HG03280 (cell line): ENCODE measurements around the gene DYNC2I2.

Experiments used
- ATAC-seq: cut with Tn5 transposase; IDR thresholded peaks from one replicate; pipeline ENCODE4 v1.9.1; 2021; ENCODE audit warnings: mild to moderate bottlenecking, moderate library complexity; ENCODE audit not compliant: unreplicated experiment

The DYNC2I2 gene

DNA sequence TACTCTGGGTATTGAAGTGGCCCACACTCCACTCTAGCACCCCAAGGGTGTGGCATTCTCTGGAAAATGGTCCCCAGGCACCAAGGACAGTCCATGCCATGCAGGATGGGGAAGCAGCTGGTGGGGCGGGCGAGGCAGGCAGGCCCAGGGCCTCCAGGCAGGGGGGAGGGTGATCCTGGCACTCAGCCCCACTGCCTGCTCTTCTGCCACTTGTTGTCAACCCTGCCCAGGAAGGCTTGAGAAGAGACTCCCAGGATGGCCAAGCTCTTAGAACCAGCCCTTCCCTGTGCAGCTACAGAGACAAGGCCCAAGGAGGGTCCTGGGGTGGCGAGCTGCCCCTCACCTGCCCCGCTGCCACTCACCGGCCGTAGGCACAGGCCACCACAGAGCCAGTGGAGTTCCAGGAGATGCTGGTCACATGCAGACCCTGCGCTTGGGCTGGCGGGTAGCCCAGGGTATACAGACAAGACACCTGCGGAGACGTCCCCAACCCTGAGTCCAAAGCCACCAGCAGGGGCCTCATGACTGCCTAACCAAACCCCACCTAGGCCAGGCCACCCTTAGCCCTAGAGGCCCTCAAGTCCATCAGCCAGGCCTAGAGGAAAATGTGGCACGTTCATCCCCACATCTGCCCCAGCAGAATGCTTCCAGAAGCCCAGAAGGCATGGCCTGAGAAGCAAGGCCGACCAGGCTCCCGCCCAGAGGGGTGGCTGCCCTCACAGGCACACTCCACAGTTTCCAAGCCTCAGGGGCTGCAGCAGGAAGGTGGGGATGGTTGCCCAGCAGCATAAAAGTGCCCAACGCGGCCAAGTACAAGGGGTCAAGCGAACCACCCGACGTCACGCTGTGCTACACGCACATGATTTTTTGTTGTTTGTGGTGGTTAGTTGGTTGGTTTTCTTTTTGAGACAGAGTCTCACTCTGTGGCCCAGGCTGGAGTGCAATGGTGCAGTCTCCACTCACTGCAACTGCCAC lies 19.8 kb downstream of the DYNC2I2 start:
- ATAC-seq = no peak

DNA sequence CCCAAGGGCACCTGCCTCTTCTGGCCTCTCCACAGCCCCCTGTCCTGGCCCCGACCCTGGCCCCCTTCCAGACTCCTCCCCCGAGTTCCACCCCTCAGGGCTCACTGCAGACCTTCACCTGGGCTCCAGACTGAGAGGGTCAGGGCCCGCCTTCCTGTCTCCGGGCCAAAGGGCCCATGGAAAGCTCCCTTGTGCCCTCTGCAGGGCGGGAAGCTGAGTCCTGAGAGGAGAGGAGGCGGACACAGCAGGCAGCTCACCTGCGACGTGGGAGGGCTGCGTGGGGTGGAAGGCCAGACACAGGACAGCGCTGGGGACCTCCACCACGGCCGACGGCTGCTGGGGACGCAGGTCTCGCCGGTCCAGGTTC lies 20.6 kb downstream of the DYNC2I2 start:
- no peak for ATAC-seq

DNA sequence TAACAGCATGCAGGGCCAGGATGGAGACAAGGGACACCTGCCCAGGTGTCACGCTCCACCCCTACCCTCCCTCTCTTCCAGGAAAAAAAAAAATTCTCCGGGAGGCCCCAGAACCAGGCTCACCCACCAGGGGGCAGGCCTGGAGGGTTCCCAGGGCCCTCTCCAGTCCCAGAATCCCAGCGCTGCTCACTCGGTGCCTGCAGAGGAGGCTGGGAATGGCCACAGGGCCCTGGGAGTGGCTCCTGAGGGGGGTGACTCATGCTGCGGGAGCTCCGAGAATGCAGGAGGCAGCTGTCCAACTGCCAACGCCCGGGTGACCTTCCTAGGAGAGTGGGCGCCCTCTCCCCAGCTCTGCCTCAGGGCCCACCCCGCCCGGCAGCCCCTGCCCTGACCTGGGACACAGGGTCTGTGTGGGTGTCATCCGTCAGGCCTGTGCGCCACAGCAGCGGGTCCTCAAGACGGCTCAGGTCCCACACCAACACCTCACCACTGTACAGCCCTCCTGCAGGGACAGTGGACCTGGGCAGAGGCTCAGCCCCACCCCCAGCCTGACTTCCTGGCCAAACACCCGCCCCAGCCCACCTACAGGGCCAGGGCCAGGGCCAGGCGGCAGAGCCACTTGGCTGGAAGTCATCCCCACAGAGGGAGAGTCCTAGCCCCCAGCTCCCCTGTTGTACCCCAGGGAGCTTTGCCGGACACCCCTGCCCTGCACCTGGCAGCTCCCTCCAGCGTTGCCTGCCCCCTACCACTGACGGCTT lies 21.2 kb downstream of the DYNC2I2 start:
- ATAC-seq = no peak

DNA sequence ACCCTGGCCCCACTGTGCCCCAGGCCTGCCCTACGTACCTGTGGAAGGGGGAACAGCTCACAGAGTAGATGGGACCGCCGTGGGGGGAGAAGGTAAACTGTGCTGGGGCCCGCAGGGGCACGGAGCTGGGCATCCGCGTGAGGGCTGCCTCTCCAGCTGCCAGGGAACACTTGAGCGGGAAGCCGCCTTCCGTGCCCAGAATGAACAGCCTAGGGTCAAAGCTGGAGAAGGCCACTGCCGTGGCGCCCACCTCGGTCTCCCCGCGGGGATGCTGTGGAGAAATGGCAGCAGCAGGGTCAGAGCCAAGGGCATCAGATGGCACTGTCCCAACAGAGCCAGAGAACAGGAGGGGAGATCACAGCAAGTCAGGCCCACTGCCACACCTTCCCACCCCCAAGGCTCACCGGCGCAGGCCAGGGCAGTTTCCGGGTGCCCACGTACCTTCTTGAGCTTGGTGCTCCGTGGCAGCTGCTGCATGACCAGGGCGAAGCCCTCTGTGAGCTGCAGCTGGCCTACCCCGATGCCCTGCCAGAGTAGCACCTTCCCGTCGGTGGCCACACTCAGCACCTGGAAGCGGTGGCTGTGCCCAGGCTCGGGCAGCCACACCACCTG lies 21.9 kb downstream of the DYNC2I2 start:
- no peak for ATAC-seq

DNA sequence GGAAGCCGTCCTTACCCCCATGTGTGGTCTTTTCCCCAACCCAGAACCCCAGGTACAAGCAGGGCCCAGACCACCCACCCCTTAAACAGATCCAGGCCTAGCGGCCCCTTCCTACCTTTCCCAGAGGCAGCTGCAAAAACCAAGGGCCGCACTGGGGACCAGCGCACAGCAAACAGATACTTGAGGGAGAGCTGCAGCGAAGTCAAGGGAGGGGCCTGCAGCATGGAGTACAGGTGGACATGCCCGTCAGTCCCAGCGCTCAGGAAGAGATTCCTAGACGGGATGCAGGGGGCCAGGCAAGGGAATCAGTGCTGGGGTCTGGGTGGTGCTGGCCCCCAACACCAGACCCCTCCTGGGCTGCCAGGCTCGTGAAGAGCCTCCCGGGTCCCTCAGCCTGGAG lies 22.5 kb downstream of the DYNC2I2 start:
- no peak for ATAC-seq

DNA sequence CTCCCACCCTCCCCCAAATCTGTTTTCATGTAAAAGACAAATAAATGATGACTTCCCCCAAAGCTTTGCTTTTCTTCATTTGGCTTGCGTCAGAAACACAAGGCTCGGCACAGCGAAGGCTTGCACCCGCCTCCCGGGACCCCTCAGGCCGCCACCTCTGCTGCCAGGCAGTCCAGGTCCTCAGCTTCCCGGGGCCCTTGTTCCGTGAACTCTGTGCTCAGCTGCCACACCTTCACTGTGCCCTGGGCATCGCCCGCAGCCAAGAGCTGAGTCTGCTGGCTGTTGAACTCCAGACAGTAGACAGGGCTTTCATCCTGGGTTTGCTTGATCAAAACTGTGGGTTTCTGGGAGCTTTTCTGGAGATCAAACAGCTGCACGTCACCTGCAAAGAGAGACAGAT lies 23.0 kb downstream of the DYNC2I2 start:
- no peak for ATAC-seq

DNA sequence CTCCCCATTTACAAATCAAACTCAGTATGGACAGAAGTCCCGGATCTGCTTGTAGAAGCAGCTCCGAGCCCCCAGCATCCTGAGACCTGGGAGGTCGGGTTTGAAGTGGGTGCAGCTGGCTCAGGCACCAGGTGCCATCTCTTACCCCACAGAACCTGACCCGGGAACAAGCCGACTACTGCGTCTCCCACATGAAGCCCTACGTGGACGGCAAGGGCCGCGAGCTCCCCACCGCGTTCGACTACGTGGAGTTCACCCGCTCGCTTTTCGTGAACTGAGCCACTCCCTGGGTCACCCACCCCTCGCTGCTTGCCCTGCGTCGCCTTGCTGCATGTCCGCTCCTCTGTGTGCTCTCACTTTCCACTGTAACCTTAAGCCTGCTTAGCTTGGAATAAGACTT lies 23.6 kb downstream of the DYNC2I2 start:
- no peak for ATAC-seq

DNA sequence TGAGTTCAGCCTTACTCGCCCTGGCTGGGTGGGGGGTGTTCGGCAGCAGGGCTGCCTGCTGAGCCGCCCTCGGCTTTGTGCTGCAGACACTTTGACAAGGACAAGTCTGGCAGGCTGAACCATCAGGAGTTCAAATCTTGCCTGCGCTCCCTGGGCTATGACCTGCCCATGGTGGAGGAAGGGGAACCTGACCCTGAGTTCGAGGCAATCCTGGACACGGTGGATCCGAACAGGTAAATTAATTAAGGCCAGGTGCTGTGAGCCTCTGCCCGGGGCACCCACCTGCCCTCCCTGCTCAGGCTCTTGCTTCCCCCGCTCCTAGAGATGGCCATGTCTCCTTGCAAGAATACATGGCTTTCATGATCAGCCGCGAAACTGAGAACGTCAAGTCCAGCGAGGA lies 24.2 kb downstream of the DYNC2I2 start:
- no peak for ATAC-seq

DNA sequence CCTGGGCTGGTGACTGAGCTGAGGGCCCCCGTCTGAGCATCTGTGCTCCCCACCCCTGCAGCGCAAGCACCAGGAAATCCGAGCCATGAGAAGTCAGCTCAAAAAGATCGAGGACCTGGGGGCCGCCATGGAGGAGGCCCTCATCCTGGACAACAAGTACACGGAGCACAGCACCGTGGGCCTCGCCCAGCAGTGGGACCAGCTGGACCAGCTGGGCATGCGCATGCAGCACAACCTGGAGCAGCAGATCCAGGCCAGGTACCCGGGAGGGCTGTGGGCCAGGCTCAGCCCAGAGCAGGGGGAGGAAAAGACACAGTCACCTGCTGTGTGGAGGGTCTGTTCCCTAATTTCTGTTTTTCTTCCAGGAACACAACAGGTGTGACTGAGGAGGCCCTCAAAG lies 24.6 kb downstream of the DYNC2I2 start:
- no peak for ATAC-seq

DNA sequence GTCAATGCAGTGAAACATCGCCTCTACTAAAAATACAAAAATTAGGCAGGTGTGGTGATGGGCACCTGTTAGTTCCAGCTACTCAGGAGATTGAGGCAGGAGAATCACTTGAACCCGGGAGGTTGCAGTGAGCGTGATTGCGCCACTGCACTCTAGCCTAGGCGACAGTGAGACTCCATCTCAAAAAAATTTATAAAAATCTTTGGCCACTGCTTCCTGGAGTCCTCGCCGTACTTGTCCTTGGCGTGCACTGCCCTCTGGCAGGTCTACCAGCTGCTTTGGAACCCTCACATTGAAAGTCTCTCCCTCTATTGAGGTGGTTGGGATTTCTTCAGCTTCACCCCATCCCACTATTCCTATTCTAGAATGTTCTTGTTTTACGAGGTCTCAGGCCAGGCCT lies 25.0 kb downstream of the DYNC2I2 start:
- no peak for ATAC-seq

DNA sequence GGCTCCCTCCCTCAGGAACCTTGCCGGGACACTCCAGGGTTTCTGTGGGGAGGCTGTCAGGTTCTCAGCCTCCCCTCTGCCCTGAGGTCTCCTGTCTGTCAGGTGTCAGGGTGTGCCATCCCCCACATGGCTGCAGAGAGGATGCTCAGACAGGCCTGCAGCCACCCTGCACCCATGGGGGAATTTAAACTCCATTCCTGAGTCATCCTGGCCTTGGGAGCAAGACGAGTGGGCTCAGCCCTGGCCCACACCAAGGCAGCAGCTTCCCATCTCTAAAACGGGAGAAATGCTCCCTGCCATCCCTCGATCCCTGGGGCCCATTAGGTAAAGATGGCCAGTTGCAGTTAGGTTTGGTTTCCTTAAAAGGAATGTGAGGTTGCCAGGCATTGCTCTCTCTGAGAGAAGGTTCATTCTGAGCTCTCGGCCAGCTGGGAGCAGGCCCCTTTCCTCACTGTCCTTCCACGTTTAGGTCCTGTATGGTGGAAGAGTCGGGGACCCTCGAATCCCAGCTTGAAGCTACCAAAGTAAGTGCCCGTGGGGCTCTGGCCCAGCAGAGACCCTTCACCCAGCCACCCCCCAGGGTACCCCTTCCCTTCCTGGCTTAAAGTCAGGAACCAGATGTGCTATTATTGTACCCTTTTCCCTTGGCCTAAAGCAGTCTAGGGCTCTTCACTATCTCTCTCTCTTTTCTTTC lies 26.6 kb downstream of the DYNC2I2 start:
- no peak for ATAC-seq

DNA sequence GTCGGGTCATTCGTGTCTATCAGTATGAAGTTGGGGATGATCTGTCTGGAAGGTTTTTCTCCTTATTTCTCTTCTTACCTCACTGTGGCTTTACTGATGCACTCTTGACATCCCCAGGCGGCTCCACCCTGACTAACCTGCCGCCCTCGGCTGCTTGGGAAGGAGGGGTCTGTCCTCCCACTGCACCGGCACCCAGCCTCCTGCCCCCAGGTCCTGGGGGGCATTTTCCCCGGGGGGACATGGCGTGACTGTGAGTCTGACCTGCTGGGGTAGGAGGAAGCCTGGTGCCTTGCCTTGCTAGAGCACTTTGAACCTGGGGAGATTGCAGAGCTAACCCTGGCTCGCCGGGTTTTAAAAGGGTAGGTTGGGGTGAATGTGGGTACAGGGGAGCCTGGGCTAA lies 27.5 kb downstream of the DYNC2I2 start:
- no peak for ATAC-seq

DNA sequence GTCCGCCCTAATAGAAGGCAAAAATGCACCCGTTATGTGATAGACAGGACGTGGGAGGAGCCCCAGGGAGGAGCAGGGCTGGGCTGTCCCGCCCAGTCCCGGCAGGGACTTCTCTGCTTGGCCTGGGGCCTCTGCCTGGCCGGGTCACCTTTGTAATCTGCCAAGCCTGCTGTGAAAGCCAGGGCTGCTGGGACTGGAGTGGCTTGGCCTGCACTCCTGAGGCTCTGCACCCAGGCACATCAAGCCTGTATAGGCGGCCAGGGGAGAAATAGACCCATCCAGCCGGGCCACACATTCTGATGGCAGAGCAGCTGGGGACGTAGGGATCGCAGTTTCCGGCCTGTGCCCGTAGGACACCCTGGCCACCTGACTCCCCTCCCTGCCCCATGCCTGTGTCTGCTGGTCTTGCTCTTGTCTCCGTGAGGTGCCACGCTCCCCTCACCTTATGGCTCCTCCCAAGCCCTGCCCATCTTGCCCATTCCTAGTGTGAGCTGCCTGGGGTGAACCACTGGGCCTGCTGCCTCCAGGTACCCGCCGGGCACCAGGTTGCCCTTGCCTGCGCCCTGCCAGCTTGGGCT lies 28.1 kb downstream of the DYNC2I2 start:
- no peak for ATAC-seq

DNA sequence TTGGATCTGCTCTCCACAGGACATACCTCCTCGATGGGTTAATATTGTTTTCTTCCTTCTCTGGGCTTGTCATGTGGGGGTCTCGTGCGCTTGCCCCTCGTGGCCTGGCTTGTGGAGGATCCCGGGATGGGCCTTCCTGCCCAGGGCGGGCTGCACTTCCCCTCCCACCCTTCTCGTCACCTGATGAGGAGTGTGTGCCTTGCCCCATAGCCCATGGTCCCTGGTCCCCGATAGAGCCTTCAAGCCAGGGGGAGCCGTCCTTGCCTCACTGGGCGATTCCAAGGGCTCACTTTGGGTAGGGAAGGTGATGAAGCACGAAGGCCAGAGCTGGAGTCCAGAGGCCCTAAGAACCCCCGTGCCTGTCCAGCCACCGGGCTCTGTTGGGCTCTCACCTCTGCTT lies 28.7 kb downstream of the DYNC2I2 start:
- ATAC-seq = no peak

DNA sequence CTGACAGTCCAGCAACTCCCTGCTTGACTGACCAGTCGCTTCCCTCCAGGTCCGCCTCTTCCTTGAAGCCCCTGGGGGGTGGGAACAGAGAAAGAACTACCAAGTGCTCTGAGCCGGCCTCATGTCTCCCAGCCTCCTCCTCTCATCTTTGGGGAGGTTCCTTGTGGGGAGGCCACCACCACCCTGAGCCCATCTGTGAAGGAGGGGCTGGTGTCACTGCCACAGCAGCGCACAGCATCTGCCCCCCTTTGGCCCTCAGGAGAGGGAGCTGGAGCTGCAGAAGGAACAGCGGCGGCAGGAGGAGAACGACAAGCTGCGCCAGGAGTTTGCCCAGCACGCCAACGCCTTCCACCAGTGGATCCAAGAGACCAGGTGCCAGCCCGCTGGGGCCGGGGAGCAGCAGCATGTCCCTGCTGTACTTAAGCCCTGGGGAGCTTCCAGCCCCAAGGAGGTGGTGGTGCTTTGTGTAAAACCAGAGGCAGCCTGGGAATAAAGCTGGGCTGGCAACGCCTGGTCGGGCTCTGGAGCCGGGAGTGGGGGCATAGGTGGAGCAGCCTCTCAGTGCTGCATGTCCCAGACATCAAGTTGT lies 29.4 kb downstream of the DYNC2I2 start:
- ATAC-seq = no peak

DNA sequence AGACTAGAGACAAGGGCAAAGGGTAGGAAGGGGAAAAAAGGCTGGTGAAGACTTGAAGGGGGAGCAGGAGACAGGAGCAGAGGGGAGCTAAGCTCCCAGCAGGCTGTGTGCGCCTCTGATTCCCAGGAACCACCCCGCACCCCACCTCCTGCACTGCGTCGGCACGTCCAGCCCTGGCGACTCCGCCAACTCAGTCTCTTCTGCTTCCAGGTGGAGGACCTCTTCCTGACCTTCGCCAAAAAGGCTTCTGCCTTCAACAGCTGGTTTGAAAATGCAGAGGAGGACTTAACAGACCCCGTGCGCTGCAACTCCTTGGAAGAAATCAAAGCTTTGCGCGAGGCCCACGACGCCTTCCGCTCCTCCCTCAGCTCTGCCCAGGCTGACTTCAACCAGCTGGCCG lies 30.5 kb downstream of the DYNC2I2 start:
- no peak for ATAC-seq

DNA sequence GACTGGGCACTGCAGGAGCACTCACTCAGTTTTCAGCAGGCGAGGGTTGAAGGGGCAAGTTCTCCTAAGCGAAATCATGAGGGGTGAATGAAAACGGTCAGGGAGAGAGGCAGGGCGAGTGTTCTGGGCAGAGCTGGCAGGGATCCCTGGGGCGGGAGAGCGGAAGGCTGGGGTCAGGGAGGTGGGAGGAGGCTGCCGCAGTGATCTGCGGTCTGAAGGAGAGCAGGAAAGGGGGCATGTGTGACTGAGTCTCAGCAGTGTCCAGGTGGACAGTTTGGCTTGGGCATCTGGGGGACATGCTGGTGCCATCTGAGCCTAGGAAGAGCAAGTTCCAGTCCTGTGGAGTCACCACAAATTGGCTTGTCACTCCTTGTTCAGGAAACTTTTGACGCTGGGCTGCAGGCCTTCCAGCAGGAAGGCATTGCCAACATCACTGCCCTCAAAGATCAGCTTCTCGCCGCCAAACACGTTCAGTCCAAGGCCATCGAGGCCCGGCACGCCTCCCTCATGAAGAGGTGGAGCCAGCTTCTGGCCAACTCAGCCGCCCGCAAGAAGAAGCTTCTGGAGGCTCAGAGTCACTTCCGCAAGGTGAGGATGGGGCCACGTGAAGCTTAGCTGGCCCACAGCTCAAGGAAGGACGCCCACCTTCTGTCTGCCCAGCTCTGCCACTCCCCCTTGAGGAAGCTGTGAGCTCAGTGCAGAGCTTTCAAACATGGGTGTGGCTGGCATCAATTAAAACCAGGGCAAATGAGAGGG lies 31.1 kb downstream of the DYNC2I2 start:
- no peak for ATAC-seq

DNA sequence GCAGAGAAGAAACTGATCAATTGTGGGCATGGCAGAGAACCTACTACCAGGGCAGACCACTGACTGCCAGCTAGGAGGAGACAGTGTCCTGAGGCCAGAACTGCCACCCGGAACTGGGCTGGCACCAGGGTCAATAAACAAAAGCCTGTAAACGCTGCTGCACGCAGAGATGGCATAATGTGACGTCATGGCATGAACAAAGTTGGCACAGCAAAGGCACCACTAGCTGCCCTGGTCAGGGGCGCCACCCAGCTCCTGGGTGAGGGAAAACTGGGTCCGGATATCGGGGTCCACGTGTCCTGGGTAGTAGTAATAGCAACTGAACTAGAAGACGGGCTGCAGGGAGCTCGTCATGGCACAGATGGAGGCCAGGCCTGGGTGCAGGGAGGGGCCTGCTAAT lies 32.1 kb downstream of the DYNC2I2 start:
- no peak for ATAC-seq

DNA sequence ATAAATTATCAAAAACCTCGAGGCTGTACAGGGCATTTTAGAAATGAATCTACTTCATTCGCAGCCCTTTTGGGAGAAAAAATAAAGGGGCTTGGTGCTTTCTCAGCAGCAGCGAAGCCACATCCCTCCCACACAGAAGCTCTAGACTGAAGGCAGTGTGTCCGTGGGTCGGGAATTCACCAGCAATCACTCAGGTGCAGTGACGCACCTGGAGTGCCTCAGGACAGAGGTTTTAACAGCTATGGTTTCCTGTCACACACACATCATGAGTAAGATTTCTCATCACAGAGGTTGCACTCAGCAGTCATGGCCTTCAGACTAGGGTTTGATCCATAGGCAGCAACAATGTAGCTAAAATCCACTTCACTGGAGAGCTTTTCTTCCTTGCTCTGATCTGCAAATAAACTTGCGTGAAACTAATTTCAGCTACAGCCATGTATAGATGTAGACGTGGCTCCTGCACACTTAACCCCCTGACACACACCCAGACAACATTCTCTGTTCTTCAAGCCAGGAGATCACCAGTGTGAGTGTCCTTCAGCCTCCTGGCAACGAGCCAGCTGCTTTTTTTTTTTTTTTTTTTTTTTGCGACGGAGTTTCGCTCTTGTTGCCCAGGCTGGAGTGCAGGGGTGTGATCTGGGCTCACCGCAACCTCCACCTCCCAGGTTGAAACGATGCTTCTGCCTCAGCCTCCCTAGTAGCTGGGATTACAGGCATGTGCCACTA lies 34.8 kb downstream of the DYNC2I2 start:
- ATAC-seq = no peak
